HEK293 (cell line): ENCODE data around the gene SNTA1.
A peak's percentile ranks its signal among the peaks of the same experiment; 100 is the strongest.

ENCODE experiments used
- CTCF ChIA-PET: fragments of 350-600 bp; formaldehyde crosslinking; extraction: SDS; loops from one replicate; lab custom pipeline; 2021; ENCODE audit warnings: antibody characterized with exemption; lab: Yijun Ruan, JAX
- POLR2A ChIA-PET: fragments of 300-600 bp; formaldehyde crosslinking; extraction: SDS; loops from one replicate; lab custom pipeline; 2020; ENCODE audit warnings: antibody characterized with exemption, inconsistent platforms; lab: Yijun Ruan, JAX
- H3K27ac ChIP-seq: fragments of 200-500 bp; sonication (Bioruptor generic); 2 replicates; pipeline ENCODE4 v1.5.1; 2014; ENCODE audit warnings: low read depth, low read length, control low read depth, inconsistent platforms; ENCODE audit errors: extremely low read depth
- H3K36me3 ChIP-seq, 2 experiments: fragments of 200-500 bp in 1 of 2; sonication (Bioruptor generic) in 1 of 2; 1 replicate in 1 of 2; 2 replicates in 1 of 2; pipeline ENCODE4 v1.5.1; 2014 to 2017; ENCODE audit warnings: inconsistent platforms in 2 of 2, low read length in 2 of 2; ENCODE audit not compliant: control insufficient read depth in 2 of 2, insufficient read depth in 1 of 2
- H3K4me1 ChIP-seq: fragments of 200-500 bp; sonication (Bioruptor generic); 2 replicates; pipeline ENCODE4 v1.5.1; 2014; ENCODE audit warnings: mild to moderate bottlenecking, low read length, inconsistent platforms; ENCODE audit not compliant: control insufficient read depth, insufficient read depth
- H3K4me3 ChIP-seq: 2 replicates; pipeline ENCODE4 v1.5.1; 2011; ENCODE audit warnings: low read depth, mild to moderate bottlenecking, control low read depth, low read length, moderate library complexity
- H3K9me3 ChIP-seq: fragments of 200-500 bp; sonication (Bioruptor generic); 2 replicates; pipeline ENCODE4 v1.5.1; 2014; ENCODE audit warnings: low read depth, low read length, inconsistent platforms; ENCODE audit not compliant: control insufficient read depth, insufficient read depth
- EGR2 ChIP-seq: fragments of 450-650 bp; formaldehyde crosslinking; IDR thresholded peaks from 2 replicates; pipeline ENCODE4 v1.5.1; 2016; ENCODE audit warnings: low read depth, missing biosample characterization, missing genetic modification characterization
- FEZF1 ChIP-seq: fragments of 450-650 bp; formaldehyde crosslinking; IDR thresholded peaks from 2 replicates; pipeline ENCODE4 v1.5.1; 2016; ENCODE audit warnings: missing biosample characterization, missing genetic modification characterization
- GLIS1 ChIP-seq: fragments of 450-650 bp; formaldehyde crosslinking; IDR thresholded peaks from 2 replicates; pipeline ENCODE4 v1.5.1; 2016; ENCODE audit warnings: missing biosample characterization, missing genetic modification characterization
- KLF1 ChIP-seq: fragments of 450-650 bp; formaldehyde crosslinking; IDR thresholded peaks from 2 replicates; pipeline ENCODE4 v1.5.1; 2016; ENCODE audit warnings: missing biosample characterization, missing genetic modification characterization
- KLF16 ChIP-seq: fragments of 450-650 bp; formaldehyde crosslinking; IDR thresholded peaks from 2 replicates; pipeline ENCODE4 v1.5.1; 2017; ENCODE audit warnings: missing biosample characterization, missing genetic modification characterization
- KLF9 ChIP-seq: fragments of 450-650 bp; formaldehyde crosslinking; IDR thresholded peaks from 2 replicates; pipeline ENCODE4 v1.5.1; 2016; ENCODE audit warnings: missing biosample characterization, missing genetic modification characterization, low read depth
- MYNN ChIP-seq: fragments of 450-650 bp; formaldehyde crosslinking; IDR thresholded peaks from 2 replicates; pipeline ENCODE4 v1.5.1; 2016; ENCODE audit warnings: missing biosample characterization, missing genetic modification characterization, borderline replicate concordance
- YY1 ChIP-seq: fragments of 450-650 bp; formaldehyde crosslinking; IDR thresholded peaks from 2 replicates; pipeline ENCODE4 v1.5.1; 2018; ENCODE audit warnings: missing biosample characterization, missing genetic modification characterization
- ZFHX2 ChIP-seq: fragments of 450-650 bp; formaldehyde crosslinking; conservative IDR thresholded peaks from 2 replicates; pipeline ENCODE4 v1.5.1; 2016; ENCODE audit warnings: missing biosample characterization, missing genetic modification characterization
- ZFP69B ChIP-seq: fragments of 450-650 bp; formaldehyde crosslinking; IDR thresholded peaks from 2 replicates; pipeline ENCODE4 v1.5.1; 2016; ENCODE audit warnings: missing biosample characterization, missing genetic modification characterization
- ZNF112 ChIP-seq: fragments of 450-650 bp; formaldehyde crosslinking; IDR thresholded peaks from 2 replicates; pipeline ENCODE4 v1.5.0; 2017; ENCODE audit warnings: missing biosample characterization, missing genetic modification characterization
- ZNF133 ChIP-seq: fragments of 450-650 bp; formaldehyde crosslinking; IDR thresholded peaks from 2 replicates; pipeline ENCODE4 v1.5.1; 2016; ENCODE audit warnings: missing biosample characterization, missing genetic modification characterization
- ZNF221 ChIP-seq: fragments of 450-650 bp; formaldehyde crosslinking; IDR thresholded peaks from 2 replicates; pipeline ENCODE4 v1.5.1; 2017; ENCODE audit warnings: missing biosample characterization, missing genetic modification characterization, borderline replicate concordance
- ZNF223 ChIP-seq: fragments of 450-650 bp; formaldehyde crosslinking; IDR thresholded peaks from 2 replicates; pipeline ENCODE4 v1.5.1; 2016; ENCODE audit warnings: missing biosample characterization, missing genetic modification characterization
- ZNF292 ChIP-seq: fragments of 450-650 bp; formaldehyde crosslinking; IDR thresholded peaks from 2 replicates; pipeline ENCODE4 v1.5.1; 2016; ENCODE audit warnings: low read depth, missing biosample characterization, missing genetic modification characterization, borderline replicate concordance
- ZNF311 ChIP-seq: fragments of 450-650 bp; formaldehyde crosslinking; IDR thresholded peaks from 2 replicates; pipeline ENCODE4 v1.5.1; 2017; ENCODE audit warnings: missing biosample characterization, missing genetic modification characterization, borderline replicate concordance
- ZNF324 ChIP-seq: fragments of 450-650 bp; formaldehyde crosslinking; IDR thresholded peaks from 2 replicates; pipeline ENCODE4 v1.5.1; 2016; ENCODE audit warnings: missing biosample characterization, missing genetic modification characterization
- ZNF350 ChIP-seq: fragments of 450-650 bp; formaldehyde crosslinking; IDR thresholded peaks from 2 replicates; pipeline ENCODE4 v1.5.0; 2017; ENCODE audit warnings: missing biosample characterization, mild to moderate bottlenecking, missing genetic modification characterization
- ZNF366 ChIP-seq: fragments of 450-650 bp; formaldehyde crosslinking; conservative IDR thresholded peaks from 2 replicates; pipeline ENCODE4 v1.5.1; 2016; ENCODE audit warnings: missing biosample characterization, missing genetic modification characterization
- ZNF560 ChIP-seq: fragments of 450-650 bp; formaldehyde crosslinking; IDR thresholded peaks from 2 replicates; pipeline ENCODE4 v1.5.1; 2017; ENCODE audit warnings: missing biosample characterization, missing genetic modification characterization, borderline replicate concordance
- ZNF621 ChIP-seq: fragments of 450-650 bp; formaldehyde crosslinking; IDR thresholded peaks from 2 replicates; pipeline ENCODE4 v1.5.1; 2017; ENCODE audit warnings: missing biosample characterization, missing genetic modification characterization
- ZNF623 ChIP-seq: fragments of 450-650 bp; formaldehyde crosslinking; IDR thresholded peaks from 2 replicates; pipeline ENCODE4 v1.5.1; 2016; ENCODE audit warnings: missing biosample characterization, missing genetic modification characterization
- ZNF626 ChIP-seq: fragments of 450-650 bp; sonication (Bioruptor Pico); formaldehyde crosslinking; IDR thresholded peaks from 2 replicates; pipeline ENCODE4 v1.5.1; 2018; ENCODE audit warnings: missing biosample characterization, missing genetic modification characterization, inconsistent platforms
- ZNF785 ChIP-seq: fragments of 450-650 bp; formaldehyde crosslinking; IDR thresholded peaks from 2 replicates; pipeline ENCODE4 v1.5.1; 2016; ENCODE audit warnings: missing biosample characterization, missing genetic modification characterization
- ZNF791 ChIP-seq: fragments of 450-650 bp; formaldehyde crosslinking; IDR thresholded peaks from 2 replicates; pipeline ENCODE4 v1.5.1; 2016; ENCODE audit warnings: missing biosample characterization, missing genetic modification characterization
- ZNF837 ChIP-seq: fragments of 450-650 bp; formaldehyde crosslinking; IDR thresholded peaks from 2 replicates; pipeline ENCODE4 v1.5.1; 2016; ENCODE audit warnings: missing biosample characterization, missing genetic modification characterization
- ZSCAN16 ChIP-seq: fragments of 450-650 bp; formaldehyde crosslinking; IDR thresholded peaks from 2 replicates; pipeline ENCODE4 v1.5.1; 2016; ENCODE audit warnings: missing biosample characterization, missing genetic modification characterization
- TF ChIP-seq, protein P1 (sequence below): fragments of 450-650 bp; formaldehyde crosslinking; IDR thresholded peaks from 2 replicates; pipeline ENCODE4 v1.5.1; 2017; ENCODE audit warnings: missing biosample characterization, missing genetic modification characterization
- TF ChIP-seq, protein P2 (sequence below): fragments of 450-650 bp; formaldehyde crosslinking; IDR thresholded peaks from 2 replicates; pipeline ENCODE4 v1.5.0; 2017; ENCODE audit warnings: missing biosample characterization, missing genetic modification characterization, borderline replicate concordance
- TF ChIP-seq, protein P3 (sequence below): fragments of 450-650 bp; formaldehyde crosslinking; IDR thresholded peaks from 2 replicates; pipeline ENCODE4 v1.5.1; 2016; ENCODE audit warnings: missing biosample characterization, missing genetic modification characterization, borderline replicate concordance

SNTA1 gene

DNA sequence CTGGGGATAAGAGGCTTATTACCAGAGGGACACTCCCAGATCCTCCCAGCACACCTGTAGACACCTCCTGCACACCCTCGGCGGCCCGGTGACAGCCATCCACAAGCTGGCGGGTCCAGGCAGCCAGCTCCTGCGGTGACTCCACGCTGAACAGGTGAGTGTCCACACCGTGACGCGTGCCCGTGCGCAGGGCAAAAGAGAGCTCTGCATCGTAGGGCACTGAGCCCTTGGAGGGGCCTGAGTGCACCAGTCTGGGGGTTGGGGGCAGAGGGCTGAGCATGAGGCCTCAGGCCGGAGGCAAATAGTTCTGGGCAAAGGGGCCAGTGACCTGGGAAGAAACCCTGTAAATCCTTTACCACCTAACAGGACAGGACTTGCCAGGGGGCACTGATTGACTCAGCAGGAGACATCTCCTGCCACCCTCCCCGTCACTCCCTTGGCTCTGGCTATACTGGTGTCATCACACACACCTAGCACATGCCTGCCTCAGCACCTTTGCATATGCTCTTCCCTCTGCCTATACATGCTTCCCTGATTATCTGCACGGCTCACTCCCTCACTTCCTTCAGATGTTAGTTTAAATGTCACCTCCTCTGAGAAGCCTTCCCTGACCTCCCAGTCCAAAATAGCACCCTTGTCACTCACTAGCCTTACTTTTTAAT is 33.4 kb downstream of the SNTA1 start:
- ChIA-PET CTCF (no interaction called here), POLR2A (interaction anchor here (0.9 kb wide), 1 partner anchor 9 kb away, joined by 3 read pairs; the partner anchor contains the start of gene CDK5RAP1)
- Histone ChIP-seq H3K9me3 (no peaks in the 10 kb centered on the region), H3K4me3 (no peak overlapping the region), H3K36me3 (peaks cover 0 to 61% of the 10 kb centered on the region in 2 experiments; a peak in 2 of 3 replicates), H3K4me1 (no peaks in the 10 kb centered on the region), H3K27ac (no peak overlapping the region)
- TF ChIP-seq FEZF1 (tag by site-specific recombination) (no peak), ZNF623 (tag by site-specific recombination) (peak; percentile 74), ZNF785 (no peak), ZNF112 (tag by site-specific recombination) (no peak), ZNF350 (no peak), GLIS1 (tag by site-specific recombination) (peak; percentile 50)

DNA sequence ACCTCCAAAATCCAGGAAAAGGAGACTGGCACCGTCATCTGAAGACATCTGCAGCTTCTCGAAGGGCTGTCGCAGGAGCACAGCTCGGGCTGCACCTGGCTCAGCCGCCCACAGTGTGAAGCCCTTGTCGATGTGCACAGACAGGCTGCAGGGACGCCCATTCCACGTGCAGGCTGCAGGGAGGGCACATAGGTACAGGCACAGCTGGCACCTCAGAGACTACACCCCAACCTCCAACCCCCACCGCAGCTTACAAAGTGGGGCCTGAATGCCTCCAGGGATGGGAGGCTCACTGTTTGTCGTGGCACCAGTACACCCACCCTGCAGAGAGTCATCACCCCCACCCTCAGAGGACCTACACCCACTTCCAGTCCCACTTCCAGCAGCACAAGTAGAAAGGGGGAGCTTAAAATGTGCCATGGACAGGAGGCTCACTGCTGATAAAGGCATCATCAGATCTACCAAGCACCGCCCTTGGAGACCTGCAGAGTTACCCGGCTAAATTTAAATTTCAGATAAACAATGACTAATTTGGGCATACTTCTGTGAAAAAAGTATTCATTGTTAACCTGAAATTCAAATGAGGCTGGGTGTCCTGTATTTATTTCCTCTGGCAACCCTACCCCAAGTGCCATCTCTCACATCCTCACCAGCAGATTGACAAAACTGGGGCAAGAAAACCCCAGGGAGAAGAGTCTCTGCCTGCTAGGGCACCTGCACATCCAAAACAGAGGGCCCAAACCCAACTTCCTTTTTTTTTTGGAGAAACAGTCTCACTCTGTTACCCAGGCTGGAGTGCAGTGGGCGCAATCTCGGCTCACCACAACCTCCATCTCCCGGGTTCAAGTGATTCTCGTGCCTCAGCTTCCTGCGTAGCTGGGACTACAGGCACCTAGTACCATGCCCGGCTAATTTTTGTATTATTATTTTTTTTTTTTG is 34.6 kb downstream of the SNTA1 start:
- CTCF ChIA-PET: no interaction called here
- TF ChIP-seq ZNF223 (tag by site-specific recombination) (no peak), ZFHX2 (tag by site-specific recombination) (peak; percentile 33), ZNF621 (tag by site-specific recombination) (no peak), ZNF366 (no peak), ZNF311 (tag by site-specific recombination) (no peak), ZNF292 (tag by site-specific recombination) (no peak), ZSCAN16 (tag by site-specific recombination) (no peak), ZNF623 (tag by site-specific recombination) (no peak), YY1 (tag by site-specific recombination) (no peak), MYNN (no peak), ZFP69B (tag by site-specific recombination) (no peak), ZNF324 (tag by site-specific recombination) (no peak), ZNF626 (tag by site-specific recombination) (no peak), ZNF133 (tag by site-specific recombination) (no peak), ZNF560 (tag by site-specific recombination) (no peak), KLF16 (tag by site-specific recombination) (no peak), KLF1 (tag by site-specific recombination) (0 out of 2 replicates have a peak, but pooled peaks have one; percentile 17), KLF9 (tag by site-specific recombination) (no peak), EGR2 (tag by site-specific recombination) (peak; percentile 58; the same call in 1 of the 2 replicates), ZNF221 (tag by site-specific recombination) (no peak), ZNF791 (tag by site-specific recombination) (no peak), ZNF837 (tag by site-specific recombination) (no peak)
- TF ChIP-seq, protein P1, sequence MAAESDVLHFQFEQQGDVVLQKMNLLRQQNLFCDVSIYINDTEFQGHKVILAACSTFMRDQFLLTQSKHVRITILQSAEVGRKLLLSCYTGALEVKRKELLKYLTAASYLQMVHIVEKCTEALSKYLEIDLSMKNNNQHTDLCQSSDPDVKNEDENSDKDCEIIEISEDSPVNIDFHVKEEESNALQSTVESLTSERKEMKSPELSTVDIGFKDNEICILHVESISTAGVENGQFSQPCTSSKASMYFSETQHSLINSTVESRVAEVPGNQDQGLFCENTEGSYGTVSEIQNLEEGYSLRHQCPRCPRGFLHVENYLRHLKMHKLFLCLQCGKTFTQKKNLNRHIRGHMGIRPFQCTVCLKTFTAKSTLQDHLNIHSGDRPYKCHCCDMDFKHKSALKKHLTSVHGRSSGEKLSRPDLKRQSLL (tag by site-specific recombination): no peak
- TF ChIP-seq, protein P2, sequence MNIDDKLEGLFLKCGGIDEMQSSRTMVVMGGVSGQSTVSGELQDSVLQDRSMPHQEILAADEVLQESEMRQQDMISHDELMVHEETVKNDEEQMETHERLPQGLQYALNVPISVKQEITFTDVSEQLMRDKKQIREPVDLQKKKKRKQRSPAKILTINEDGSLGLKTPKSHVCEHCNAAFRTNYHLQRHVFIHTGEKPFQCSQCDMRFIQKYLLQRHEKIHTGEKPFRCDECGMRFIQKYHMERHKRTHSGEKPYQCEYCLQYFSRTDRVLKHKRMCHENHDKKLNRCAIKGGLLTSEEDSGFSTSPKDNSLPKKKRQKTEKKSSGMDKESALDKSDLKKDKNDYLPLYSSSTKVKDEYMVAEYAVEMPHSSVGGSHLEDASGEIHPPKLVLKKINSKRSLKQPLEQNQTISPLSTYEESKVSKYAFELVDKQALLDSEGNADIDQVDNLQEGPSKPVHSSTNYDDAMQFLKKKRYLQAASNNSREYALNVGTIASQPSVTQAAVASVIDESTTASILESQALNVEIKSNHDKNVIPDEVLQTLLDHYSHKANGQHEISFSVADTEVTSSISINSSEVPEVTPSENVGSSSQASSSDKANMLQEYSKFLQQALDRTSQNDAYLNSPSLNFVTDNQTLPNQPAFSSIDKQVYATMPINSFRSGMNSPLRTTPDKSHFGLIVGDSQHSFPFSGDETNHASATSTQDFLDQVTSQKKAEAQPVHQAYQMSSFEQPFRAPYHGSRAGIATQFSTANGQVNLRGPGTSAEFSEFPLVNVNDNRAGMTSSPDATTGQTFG: no peak
- TF ChIP-seq, protein P3, sequence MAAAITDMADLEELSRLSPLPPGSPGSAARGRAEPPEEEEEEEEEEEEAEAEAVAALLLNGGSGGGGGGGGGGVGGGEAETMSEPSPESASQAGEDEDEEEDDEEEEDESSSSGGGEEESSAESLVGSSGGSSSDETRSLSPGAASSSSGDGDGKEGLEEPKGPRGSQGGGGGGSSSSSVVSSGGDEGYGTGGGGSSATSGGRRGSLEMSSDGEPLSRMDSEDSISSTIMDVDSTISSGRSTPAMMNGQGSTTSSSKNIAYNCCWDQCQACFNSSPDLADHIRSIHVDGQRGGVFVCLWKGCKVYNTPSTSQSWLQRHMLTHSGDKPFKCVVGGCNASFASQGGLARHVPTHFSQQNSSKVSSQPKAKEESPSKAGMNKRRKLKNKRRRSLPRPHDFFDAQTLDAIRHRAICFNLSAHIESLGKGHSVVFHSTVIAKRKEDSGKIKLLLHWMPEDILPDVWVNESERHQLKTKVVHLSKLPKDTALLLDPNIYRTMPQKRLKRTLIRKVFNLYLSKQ (tag by site-specific recombination): no peak
- Histone ChIP-seq H3K27ac (no peak overlapping the region), H3K4me3 (no peak overlapping the region), H3K36me3 (peaks cover 0 to 64% of the 10 kb centered on the region in 2 experiments; a peak in 2 of 3 replicates), H3K9me3 (no peaks in the 10 kb centered on the region), H3K4me1 (no peaks in the 10 kb centered on the region)
- POLR2A ChIA-PET: no interaction called here
